Measurements from ENCODE around the gene TBC1D14. TPM values are rescaled to one million over a fixed set of nuclear protein-coding genes. Genes with fewer than 3 reads are reported as not detected.

TBC1D14 gene
- polyA plus RNA-seq, 3 donors = 36.3 to 44.7 (median 39.3) TPM

GRCh38 chr4:6929812-6930464 is 20.3 kb downstream of the TBC1D14 start:
- no peaks in the 10 kb centered on the region for H3K9me3 ChIP-seq (replicated peaks in 1 of 2; ENCODE audit: control insufficient read depth in 1 of 2, insufficient read depth in 1 of 2, low read length in 2 of 2)
- peaks cover 89% of the 10 kb centered on the region for H3K79me2 ChIP-seq (ENCODE audit: insufficient read depth, low read length)
- peaks cover 71 to 72% of the 10 kb centered on the region in 2 donors for H3K4me1 ChIP-seq (ENCODE audit: control insufficient read depth in 1 of 2, insufficient read depth in 2 of 2, low read length in 2 of 2)
- TF ChIP-seq CTCF (IDR thresholded peaks at IDR 0.05) = no peak
- no peaks in the 10 kb centered on the region for H3K27me3 Mint-ChIP-seq (ENCODE audit: low read depth in 3 of 3)
- H3K27ac Mint-ChIP-seq = peak overlapping the region; percentile 78 to 92 (median 87)
- H3K4me2 ChIP-seq (replicated peaks; ENCODE audit: extremely low read depth, low read length, poor library complexity, severe bottlenecking) = peak overlapping the region; percentile 57
- peaks cover 0 to 37% of the 10 kb centered on the region in 2 donors for H3K36me3 ChIP-seq (replicated peaks in 1 of 2; ENCODE audit: control insufficient read depth in 1 of 2, insufficient read depth in 2 of 2, low read length in 2 of 2)
- peak overlapping the region; percentile 68 to 88 for H3K4me3 Mint-ChIP-seq
- peaks cover 88% of the 10 kb centered on the region for H4K20me1 ChIP-seq (ENCODE audit: insufficient read depth, low read length)
- H3K9ac ChIP-seq (ENCODE audit: insufficient read depth, low read length, poor library complexity, severe bottlenecking) = peak overlapping the region; percentile 24
- H2AFZ ChIP-seq (ENCODE audit: insufficient read depth, low read depth, low read length, poor library complexity, severe bottlenecking) = no peak overlapping the region
- peak; percentile 63 to 70 (median 64) for DNase-seq
- H3K27ac ChIP-seq (ENCODE audit: low read depth in 1 of 2, low read length in 2 of 2) = peak overlapping the region; percentile 67 to 79
- H3K27me3 ChIP-seq (ENCODE audit: control insufficient read depth in 2 of 2, insufficient read depth in 2 of 2, low read length in 2 of 2) = no peaks in the 10 kb centered on the region
- peaks cover 97% of the 10 kb centered on the region for H3K4me1 Mint-ChIP-seq
- intact Hi-C loops (cut with micrococcal nuclease) = loop anchor here (2.0 to 5.0 kb wide), 2 partner anchors 15 to 43 kb away; no protein-coding TSS in a partner anchor
- peaks cover 0 to 3% (median 2%) of the 10 kb centered on the region in 7 donors for H3K9me3 Mint-ChIP-seq
- WGBS (ENCODE audit: insufficient coverage) = 29% methylated on average over 6 of the region's 15 CpGs
- peak overlapping the region in 1 of 3 experiments; percentile 53 for H3K4me3 ChIP-seq (replicated peaks in 1 of 3; ENCODE audit: low read depth in 2 of 3, low read length in 3 of 3)
- H3K36me3 Mint-ChIP-seq = peaks cover 52 to 69% of the 10 kb centered on the region in 2 donors

- no peak overlapping the region for H3K27ac ChIP-seq (ENCODE audit: low read depth in 1 of 2, low read length in 2 of 2)
- no peak overlapping the region for H3K4me2 ChIP-seq (replicated peaks; ENCODE audit: extremely low read depth, low read length, poor library complexity, severe bottlenecking)
- H4K20me1 ChIP-seq (ENCODE audit: insufficient read depth, low read length) = peaks cover 66% of the 10 kb centered on the region
- TF ChIP-seq CTCF (IDR thresholded peaks at IDR 0.05) = no peak
- no peaks in the 10 kb centered on the region for H3K9me3 ChIP-seq (replicated peaks in 1 of 2; ENCODE audit: control insufficient read depth in 1 of 2, insufficient read depth in 1 of 2, low read length in 2 of 2)
- no peak for DNase-seq
- 97% methylated on average over 3 of the region's 3 CpGs for WGBS (ENCODE audit: insufficient coverage)
- Mint-ChIP-seq H3K27me3 (ENCODE audit: low read depth in 3 of 3) (no peaks in the 10 kb centered on the region), H3K36me3 (peaks cover 55 to 80% of the 10 kb centered on the region in 2 donors), H3K4me3 (no peak overlapping the region), H3K9me3 (peaks cover 0 to 8% (median 3%) of the 10 kb centered on the region in 7 donors), H3K4me1 (peaks cover 90% of the 10 kb centered on the region), H3K27ac (peak overlapping the region in 1 of 7 donors; percentile 44)
- peaks cover 97% of the 10 kb centered on the region for H3K79me2 ChIP-seq (ENCODE audit: insufficient read depth, low read length)
- H3K4me1 ChIP-seq (ENCODE audit: control insufficient read depth in 1 of 2, insufficient read depth in 2 of 2, low read length in 2 of 2) = peaks cover 56 to 60% of the 10 kb centered on the region in 2 donors
- H3K9ac ChIP-seq (ENCODE audit: insufficient read depth, low read length, poor library complexity, severe bottlenecking) = no peak overlapping the region
- no peak overlapping the region for H3K4me3 ChIP-seq (replicated peaks in 1 of 3; ENCODE audit: low read depth in 2 of 3, low read length in 3 of 3)
- no peaks in the 10 kb centered on the region for H3K27me3 ChIP-seq (ENCODE audit: control insufficient read depth in 2 of 2, insufficient read depth in 2 of 2, low read length in 2 of 2)
- intact Hi-C loops (cut with micrococcal nuclease) = no loop called here
- H3K36me3 ChIP-seq (replicated peaks in 1 of 2; ENCODE audit: control insufficient read depth in 1 of 2, insufficient read depth in 2 of 2, low read length in 2 of 2) = peaks cover 0 to 44% of the 10 kb centered on the region in 2 donors
- no peak overlapping the region for H2AFZ ChIP-seq (ENCODE audit: insufficient read depth, low read depth, low read length, poor library complexity, severe bottlenecking)
These were observed 22.8 kb downstream of the TBC1D14 start for GRCh38 chr4:6932475-6932874.

All from CD14-positive monocyte (primary cell).